SK-N-SH treated with all-trans-retinoic acid at 6 μM for 48 hours (cell line): ENCODE measurements around the gene P2RX4.
A peak's percentile ranks its signal among the peaks of the same experiment; 100 is the strongest.

Experiments
- ATAC-seq: fragments of 200-7000 bp; cut with Tn5 transposase; 3 replicates; pipeline ENCODE4 v1.9.1; 2020; ENCODE audit warnings: mild to moderate bottlenecking, moderate library complexity
- ARNTL ChIP-seq: fragments of 450-650 bp; formaldehyde crosslinking; IDR thresholded peaks from 2 replicates; pipeline ENCODE4 v1.5.0; 2020; ENCODE audit warnings: low read depth, mild to moderate bottlenecking, moderate library complexity, borderline replicate concordance
- BACH2 ChIP-seq: fragments of 250-450 bp; sonication (Bioruptor Pico); IDR thresholded peaks from 2 replicates; pipeline ENCODE4 v1.9.0; 2021; ENCODE audit warnings: mild to moderate bottlenecking, borderline replicate concordance
- CSDC2 ChIP-seq: fragments of 250-450 bp; sonication (Bioruptor Pico); IDR thresholded peaks from 2 replicates; pipeline ENCODE4 v1.5.0; 2020; ENCODE audit warnings: mild to moderate bottlenecking, moderate library complexity
- CSRNP3 ChIP-seq: fragments of 250-450 bp; sonication (Bioruptor Pico); IDR thresholded peaks from 2 replicates; pipeline ENCODE4 v1.5.1; 2021; ENCODE audit warnings: mild to moderate bottlenecking, moderate library complexity
- ESRRG ChIP-seq: fragments of 250-450 bp; sonication (Bioruptor Pico); IDR thresholded peaks from 2 replicates; pipeline ENCODE4 v1.6.1; 2021; ENCODE audit warnings: mild to moderate bottlenecking
- GLIS3 ChIP-seq: fragments of 250-450 bp; sonication (Bioruptor Pico); IDR thresholded peaks from 2 replicates; pipeline ENCODE4 v1.5.0; 2020; ENCODE audit warnings: mild to moderate bottlenecking, moderate library complexity
- ISL1 ChIP-seq: fragments of 250-450 bp; sonication (Bioruptor Pico); IDR thresholded peaks from 2 replicates; pipeline ENCODE4 v2.1.2; 2022; ENCODE audit warnings: mild to moderate bottlenecking, moderate library complexity
- OSR1 ChIP-seq: fragments of 250-450 bp; sonication (Bioruptor Pico); IDR thresholded peaks from 2 replicates; pipeline ENCODE4 v1.8.0; 2022; ENCODE audit warnings: moderate library complexity, mild to moderate bottlenecking, inconsistent platforms
- PATZ1 ChIP-seq: fragments of 250-450 bp; sonication (Bioruptor Pico); IDR thresholded peaks from 2 replicates; pipeline ENCODE4 v1.8.0; 2020; ENCODE audit warnings: mild to moderate bottlenecking, moderate library complexity, borderline replicate concordance
- POU6F1 ChIP-seq: fragments of 250-450 bp; sonication (Bioruptor Pico); IDR thresholded peaks from 2 replicates; pipeline ENCODE4 v1.8.0; 2021; ENCODE audit warnings: low read depth, mild to moderate bottlenecking, moderate library complexity, borderline replicate concordance
- PPARA ChIP-seq: fragments of 250-450 bp; sonication (Bioruptor Pico); IDR thresholded peaks from 2 replicates; pipeline ENCODE4 v1.5.0; 2020; ENCODE audit warnings: mild to moderate bottlenecking, borderline replicate concordance
- RARB ChIP-seq: fragments of 250-450 bp; sonication (Bioruptor Pico); IDR thresholded peaks from 2 replicates; pipeline ENCODE4 v1.8.0; 2021; ENCODE audit warnings: mild to moderate bottlenecking, moderate library complexity
- SNAI2 ChIP-seq: fragments of 250-450 bp; sonication (Bioruptor Pico); IDR thresholded peaks from 2 replicates; pipeline ENCODE4 v1.5.0; 2020; ENCODE audit warnings: mild to moderate bottlenecking, moderate library complexity
- TCF4 ChIP-seq: fragments of 250-450 bp; sonication (Bioruptor Pico); IDR thresholded peaks from 2 replicates; pipeline ENCODE4 v1.8.0; 2021; ENCODE audit warnings: mild to moderate bottlenecking, moderate library complexity, borderline replicate concordance
- TOX ChIP-seq: fragments of 250-450 bp; sonication (Bioruptor Pico); IDR thresholded peaks from 2 replicates; pipeline ENCODE4 v1.8.0; 2021; ENCODE audit warnings: mild to moderate bottlenecking, moderate library complexity, borderline replicate concordance
- TSHZ2 ChIP-seq: fragments of 250-450 bp; sonication (Bioruptor Pico); IDR thresholded peaks from 2 replicates; pipeline ENCODE4 v1.5.0; 2020; ENCODE audit warnings: mild to moderate bottlenecking, moderate library complexity
- ZC3H10 ChIP-seq: fragments of 250-450 bp; sonication (Bioruptor Pico); IDR thresholded peaks from 2 replicates; pipeline ENCODE4 v1.5.1; 2021; ENCODE audit warnings: mild to moderate bottlenecking, moderate library complexity
- ZFP3 ChIP-seq: fragments of 250-450 bp; sonication (Bioruptor Pico); IDR thresholded peaks from 2 replicates; pipeline ENCODE4 v1.5.0; 2020; ENCODE audit warnings: mild to moderate bottlenecking, moderate library complexity
- ZNF565 ChIP-seq: fragments of 450-650 bp; formaldehyde crosslinking; conservative IDR thresholded peaks from 2 replicates; pipeline ENCODE4 v1.5.0; 2020; ENCODE audit warnings: low read depth, mild to moderate bottlenecking, moderate library complexity
- ZNF70 ChIP-seq: fragments of 450-650 bp; formaldehyde crosslinking; IDR thresholded peaks from 2 replicates; pipeline ENCODE4 v1.5.0; 2020; ENCODE audit warnings: mild to moderate bottlenecking, moderate library complexity

P2RX4 gene

GRCh38 chr12:121175383-121176119 lies 34.4 kb upstream of the P2RX4 start:
- ATAC-seq = no peak
- TF ChIP-seq ISL1 (CRISPR knock-in tag) (no peak), CSDC2 (CRISPR knock-in tag) (no peak), RARB (CRISPR knock-in tag) (no peak), GLIS3 (no peak), CSRNP3 (CRISPR knock-in tag) (no peak), POU6F1 (CRISPR knock-in tag) (no peak), ESRRG (CRISPR knock-in tag) (no peak), TSHZ2 (CRISPR knock-in tag) (no peak), TCF4 (CRISPR knock-in tag) (no peak), ZNF70 (no peak), PATZ1 (CRISPR knock-in tag) (no peak), ZFP3 (CRISPR knock-in tag) (no peak), OSR1 (CRISPR knock-in tag) (no peak), ZC3H10 (no peak), ARNTL (no peak)

GRCh38 chr12:121176826-121177529 lies 33.0 kb upstream of the P2RX4 start:
- no peak for TF ChIP-seq ISL1 (CRISPR knock-in tag)
- TF ChIP-seq ZC3H10 = no peak
- TF ChIP-seq ESRRG (CRISPR knock-in tag) = no peak
- TF ChIP-seq TCF4 (CRISPR knock-in tag) = no peak
- TF ChIP-seq ZNF565 (CRISPR knock-in tag) = no peak
- TF ChIP-seq SNAI2 = no peak
- TF ChIP-seq CSDC2 (CRISPR knock-in tag) = no peak
- TF ChIP-seq TOX (CRISPR knock-in tag) = no peak
- no peak for TF ChIP-seq PPARA
- TF ChIP-seq GLIS3 = no peak
- no peak for TF ChIP-seq RARB (CRISPR knock-in tag)
- TF ChIP-seq, all 23 proteins: peak for 0
- ATAC-seq = no peak

GRCh38 chr12:121181181-121181580 lies 28.7 kb upstream of the P2RX4 start:
- peak; percentile 52 for ATAC-seq
- TF ChIP-seq TSHZ2 (CRISPR knock-in tag) (no peak), ZFP3 (CRISPR knock-in tag) (no peak), OSR1 (CRISPR knock-in tag) (no peak), ZC3H10 (no peak), CSRNP3 (CRISPR knock-in tag) (no peak), GLIS3 (no peak), PATZ1 (CRISPR knock-in tag) (no peak), BACH2 (CRISPR knock-in tag) (no peak), ISL1 (CRISPR knock-in tag) (no peak), ARNTL (no peak)
